ENCODE data around the gene EVI5. TPM values are rescaled to one million over a fixed set of nuclear protein-coding genes. Genes with fewer than 3 reads are reported as not detected.
A peak's percentile ranks its signal among the peaks of the same experiment; 100 is the strongest.

Gene EVI5
- total RNA-seq, 3 donors from 2014 or later: 28.0 to 38.7 (median 31.2) TPM

DNA sequence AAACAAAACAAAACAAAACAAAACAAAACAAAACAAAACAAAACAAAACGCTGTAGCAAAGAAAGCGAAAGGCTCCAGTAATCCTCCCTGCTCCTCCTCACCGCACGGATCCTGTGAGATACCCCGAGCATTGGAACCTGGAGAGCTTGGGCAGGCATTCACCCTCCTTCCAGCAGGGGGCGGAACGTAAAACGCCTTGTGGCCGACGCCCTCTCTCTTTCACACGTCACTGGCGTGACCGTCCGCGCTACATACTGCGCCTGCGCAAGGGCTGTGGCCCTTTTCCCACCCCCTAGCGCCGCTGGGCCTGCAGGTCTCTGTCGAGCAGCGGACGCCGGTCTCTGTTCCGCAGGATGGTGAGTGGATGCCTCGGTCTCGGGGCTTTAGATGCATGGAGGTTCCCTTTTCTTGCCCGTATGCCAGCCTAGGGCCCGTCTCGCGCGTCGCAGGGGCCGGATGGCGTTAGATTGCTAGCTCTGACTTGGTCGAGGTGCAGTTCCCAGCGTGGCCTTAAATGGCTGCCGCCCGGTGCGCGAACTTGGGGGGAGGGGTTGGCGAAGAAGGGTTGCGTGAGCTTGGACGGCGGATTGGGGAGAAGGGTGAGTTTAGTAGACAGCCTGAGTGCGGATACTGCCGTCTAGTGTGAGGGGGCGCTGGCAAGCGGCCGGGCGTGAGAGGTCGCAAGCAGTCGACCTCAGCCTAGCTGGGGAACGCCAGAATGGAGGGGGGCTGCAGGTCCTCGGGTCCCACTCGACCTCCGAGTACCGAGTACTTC, 47.0 kb upstream of the EVI5 start, which contains the start of gene RPL5:
RPL5 (plus strand) TSS at position 279 of the 775 bp plus-strand sequence; CDS start at position 354, 75 bp downstream.
- peak within 1 kb of the TSS; percentile 82 to 90 (median 89) for H3K4me3 ChIP-seq
- peak within 1 kb of the TSS; percentile 91 to 97 for H3K27ac ChIP-seq
- no peaks in the 10 kb centered on the region for H3K9me3 ChIP-seq
- intact Hi-C loops (cut with DNase I; ENCODE audit: low total_unique reads): no loop called here
- DNase-seq (ENCODE audit: low spot score in 2 of 2): peak; percentile 95 to 96
- TF ChIP-seq POLR2A (IDR thresholded peaks at IDR 0.05) (peak; percentile 96), POLR2AphosphoS5 (IDR thresholded peaks at IDR 0.05) (peak; percentile 99 to 100 (median 99))
- TF ChIP-seq, protein P1, sequence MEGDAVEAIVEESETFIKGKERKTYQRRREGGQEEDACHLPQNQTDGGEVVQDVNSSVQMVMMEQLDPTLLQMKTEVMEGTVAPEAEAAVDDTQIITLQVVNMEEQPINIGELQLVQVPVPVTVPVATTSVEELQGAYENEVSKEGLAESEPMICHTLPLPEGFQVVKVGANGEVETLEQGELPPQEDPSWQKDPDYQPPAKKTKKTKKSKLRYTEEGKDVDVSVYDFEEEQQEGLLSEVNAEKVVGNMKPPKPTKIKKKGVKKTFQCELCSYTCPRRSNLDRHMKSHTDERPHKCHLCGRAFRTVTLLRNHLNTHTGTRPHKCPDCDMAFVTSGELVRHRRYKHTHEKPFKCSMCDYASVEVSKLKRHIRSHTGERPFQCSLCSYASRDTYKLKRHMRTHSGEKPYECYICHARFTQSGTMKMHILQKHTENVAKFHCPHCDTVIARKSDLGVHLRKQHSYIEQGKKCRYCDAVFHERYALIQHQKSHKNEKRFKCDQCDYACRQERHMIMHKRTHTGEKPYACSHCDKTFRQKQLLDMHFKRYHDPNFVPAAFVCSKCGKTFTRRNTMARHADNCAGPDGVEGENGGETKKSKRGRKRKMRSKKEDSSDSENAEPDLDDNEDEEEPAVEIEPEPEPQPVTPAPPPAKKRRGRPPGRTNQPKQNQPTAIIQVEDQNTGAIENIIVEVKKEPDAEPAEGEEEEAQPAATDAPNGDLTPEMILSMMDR (IDR thresholded peaks at IDR 0.05): peak; percentile 94 to 96 (median 96)
- H3K36me3 ChIP-seq: no peaks in the 10 kb centered on the region
- H3K27me3 ChIP-seq: no peaks in the 10 kb centered on the region
- H3K4me1 ChIP-seq: peaks cover 0 to 20% of the 10 kb centered on the region in 2 donors

DNA sequence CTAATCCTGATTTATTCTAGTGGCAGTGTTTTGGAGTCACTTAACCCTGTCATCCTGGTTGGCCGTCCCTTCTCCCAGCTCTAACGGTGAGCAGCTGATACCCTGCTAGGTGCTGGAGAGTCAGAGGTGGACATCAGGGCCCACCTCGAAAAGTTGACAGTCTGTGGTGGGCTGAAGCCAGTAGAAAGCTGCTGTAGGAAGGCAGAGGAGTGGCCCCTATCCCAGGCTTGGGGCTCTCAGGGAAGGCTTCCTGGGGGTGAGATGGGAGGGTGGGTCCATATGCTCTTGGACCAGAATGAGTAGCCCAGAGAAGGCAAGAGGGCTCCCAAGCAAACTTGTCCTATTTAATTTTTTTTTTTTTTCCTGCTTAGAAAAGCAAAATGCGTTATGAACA, 46.5 kb upstream of the EVI5 start:
- no peak for DNase-seq (ENCODE audit: low spot score in 2 of 2)
- Histone ChIP-seq H3K27ac (no peak overlapping the region), H3K27me3 (no peaks in the 10 kb centered on the region)

DNA sequence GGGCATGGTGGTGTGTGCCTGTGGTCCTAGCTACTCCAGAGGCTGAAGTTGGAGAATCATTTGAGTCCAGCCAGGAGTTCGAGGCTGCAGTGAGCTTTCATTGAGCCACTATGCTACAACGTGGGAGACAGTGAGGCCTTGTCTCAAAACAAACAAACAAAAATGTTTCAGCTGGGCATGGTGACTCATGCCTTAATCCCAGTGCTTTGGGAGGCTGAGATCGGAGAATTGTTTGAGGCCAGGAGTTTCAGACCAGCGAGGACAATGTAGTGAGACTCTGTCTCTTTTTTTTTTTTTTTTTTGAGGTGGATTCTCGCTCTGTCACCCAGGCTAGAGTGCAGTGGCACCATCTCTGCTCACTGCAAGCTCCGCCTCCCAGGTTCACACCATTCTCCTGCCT, 41.9 kb upstream of the EVI5 start:
- TF ChIP-seq POLR2A (IDR thresholded peaks at IDR 0.05): no peak
- TF ChIP-seq POLR2AphosphoS5 (IDR thresholded peaks at IDR 0.05): no peak
- TF ChIP-seq, protein P1 (IDR thresholded peaks at IDR 0.05): no peak
- no peaks in the 10 kb centered on the region for H3K4me1 ChIP-seq
- no peak overlapping the region for H3K27ac ChIP-seq
- H3K9me3 ChIP-seq: no peaks in the 10 kb centered on the region
- H3K27me3 ChIP-seq: no peaks in the 10 kb centered on the region
- no peak for DNase-seq (ENCODE audit: low spot score in 2 of 2)
- intact Hi-C loops (cut with DNase I; ENCODE audit: low total_unique reads): no loop called here
- no peaks in the 10 kb centered on the region for H3K36me3 ChIP-seq
- no peak overlapping the region for H3K4me3 ChIP-seq

More for the DNA sequence above, 46.5 kb upstream of the EVI5 start:
- Histone ChIP-seq H3K9me3 (no peaks in the 10 kb centered on the region), H3K36me3 (no peaks in the 10 kb centered on the region), H3K4me3 (peak overlapping the region; percentile 82 to 90 (median 89)), H3K4me1 (peaks cover 0 to 19% of the 10 kb centered on the region in 2 donors)
- intact Hi-C loops (cut with DNase I; ENCODE audit: low total_unique reads): no loop called here
- TF ChIP-seq, protein P1 (IDR thresholded peaks at IDR 0.05): no peak
- TF ChIP-seq POLR2A (IDR thresholded peaks at IDR 0.05) (no peak), POLR2AphosphoS5 (IDR thresholded peaks at IDR 0.05) (no peak)

DNA sequence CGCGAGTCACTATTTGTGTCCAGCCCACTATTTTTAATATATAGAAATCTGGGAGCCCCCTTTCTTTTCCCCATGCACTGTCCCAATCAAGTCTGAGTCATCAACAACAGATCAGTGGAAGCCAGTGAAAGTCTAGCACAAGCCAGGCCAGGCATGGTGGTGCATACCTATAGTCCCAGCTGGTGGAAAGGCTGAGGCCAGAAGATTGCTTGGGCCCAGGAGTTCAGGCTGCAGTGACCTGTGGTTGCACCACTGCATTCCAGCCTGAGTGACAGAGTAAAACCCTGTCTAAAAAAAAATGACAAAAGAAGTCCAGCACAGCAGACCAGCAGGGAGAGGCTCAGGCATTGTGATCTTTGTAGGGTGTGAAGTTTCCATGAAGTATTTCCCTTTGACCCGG, 38.0 kb upstream of the EVI5 start:
- no peak for DNase-seq (ENCODE audit: low spot score in 2 of 2)
- intact Hi-C loops (cut with DNase I; ENCODE audit: low total_unique reads): no loop called here
- TF ChIP-seq POLR2A (IDR thresholded peaks at IDR 0.05) (no peak), POLR2AphosphoS5 (IDR thresholded peaks at IDR 0.05) (no peak)
- TF ChIP-seq, protein P1 (IDR thresholded peaks at IDR 0.05): no peak
- Histone ChIP-seq H3K27ac (no peak overlapping the region), H3K4me3 (no peak overlapping the region), H3K36me3 (no peaks in the 10 kb centered on the region), H3K27me3 (no peaks in the 10 kb centered on the region), H3K9me3 (no peaks in the 10 kb centered on the region), H3K4me1 (no peaks in the 10 kb centered on the region)

DNA sequence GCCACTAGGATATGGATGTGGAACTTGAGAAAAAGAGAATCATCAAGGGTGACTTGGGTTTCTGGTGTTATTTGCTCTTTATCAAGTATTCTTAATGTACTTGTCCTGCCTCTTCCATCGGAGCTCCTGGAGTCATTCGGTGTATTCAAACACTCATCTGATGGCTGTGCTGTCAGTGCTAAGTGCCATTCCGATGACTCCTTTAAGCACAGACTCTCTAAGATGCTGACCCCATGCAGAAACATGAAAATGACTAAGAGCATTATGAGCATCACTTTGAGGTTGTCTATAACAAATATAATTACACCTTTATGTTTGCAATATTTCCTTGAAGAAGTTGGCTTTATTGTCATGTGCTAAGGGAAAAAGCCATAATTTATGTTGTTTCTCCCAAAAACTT, 35.6 kb upstream of the EVI5 start:
- H3K27ac ChIP-seq: no peak overlapping the region
- H3K4me3 ChIP-seq: no peak overlapping the region

More for the DNA sequence above, 35.6 kb upstream of the EVI5 start:
- H3K9me3 ChIP-seq: no peaks in the 10 kb centered on the region
- TF ChIP-seq POLR2AphosphoS5 (IDR thresholded peaks at IDR 0.05): no peak
- TF ChIP-seq POLR2A (IDR thresholded peaks at IDR 0.05): no peak
- TF ChIP-seq, protein P1 (IDR thresholded peaks at IDR 0.05): no peak
- no peaks in the 10 kb centered on the region for H3K27me3 ChIP-seq
- intact Hi-C loops (cut with DNase I; ENCODE audit: low total_unique reads): no loop called here
- H3K4me1 ChIP-seq: no peaks in the 10 kb centered on the region
- no peak for DNase-seq (ENCODE audit: low spot score in 2 of 2)
- no peaks in the 10 kb centered on the region for H3K36me3 ChIP-seq

All from breast epithelium (tissue), 4 donors.